HCT116 (cell line): ENCODE results near the gene FKBP1C. TPM values are rescaled to one million over a fixed set of nuclear protein-coding genes. Genes with fewer than 3 reads are reported as not detected.

Experiments
- ATAC-seq: fragments of 200-7000 bp; cut with Tn5 transposase; 2 replicates; pipeline ENCODE4 v1.9.1; 2020; ENCODE audit warnings: mild to moderate bottlenecking, moderate library complexity
- BruUV-seq: library from RNA; stranded (reverse); fragments of 400-500 nt; replicated peaks from 2 replicates; lab custom pipeline; 2021; lab: Mats Ljungman, UMichigan
- CTCF ChIA-PET: fragments of 300-600 bp; sonication (Branson Sonifier 250); formaldehyde crosslinking; loops from one replicate; lab custom pipeline; 2021; ENCODE audit warnings: antibody characterized with exemption; lab: Charles Lee
- POLR2A ChIA-PET: fragments of 300-600, 350-600 bp; sonication (Branson Sonifier 250); formaldehyde crosslinking; loops from one replicate; lab custom pipeline; 2021; ENCODE audit warnings: antibody characterized with exemption; lab: Charles Lee
- RAD21 ChIA-PET, 2 experiments: fragments of 300-600 bp; sonication (Branson Sonifier 250); formaldehyde crosslinking; loops; one replicate each; lab custom pipeline; 2023; ENCODE audit warnings: low total read pairs in 2 of 2; ENCODE audit not compliant: uncharacterized antibody in 2 of 2, unreplicated experiment in 2 of 2, low non-redundant PET in 1 of 2; lab: Charles Lee
- DNase-seq: peaks from one replicate; pipeline ENCODE4 v3.0.0-alpha.2; 2010; ENCODE audit warnings: low read depth, low spot score
- H2AFZ ChIP-seq: fragments of 200-600 bp; shearing (Covaris generic), sonication (generic); 2 replicates; pipeline ENCODE4 v1.6.1; 2017; ENCODE audit warnings: low read depth, mixed run types, mixed read lengths, antibody characterized with exemption, low read length; ENCODE audit not compliant: poor library complexity, severe bottlenecking
- H3K27ac ChIP-seq: 2 replicates; pipeline ENCODE4 v1.5.1; 2012; ENCODE audit warnings: low read depth, low read length
- H3K27me3 ChIP-seq: fragments of 200-600 bp; sonication (generic); 2 replicates; pipeline ENCODE4 v1.6.1; 2016; ENCODE audit warnings: mixed run types, low read length, mixed read lengths; ENCODE audit not compliant: insufficient read depth
- H3K36me3 ChIP-seq, 2 experiments: fragments of 200-500 bp in 1 of 2; fragments of 200-600 bp in 1 of 2; sonication (Bioruptor generic) in 1 of 2; sonication (generic) in 1 of 2; 2 replicates each; pipeline versions ENCODE4 v1.5.1 to v1.6.1; 2014 to 2016; ENCODE audit warnings: low read length in 2 of 2, inconsistent platforms in 1 of 2, mixed read lengths in 1 of 2, mixed run types in 1 of 2; ENCODE audit not compliant: insufficient read depth in 2 of 2, control insufficient read depth in 1 of 2
- H3K4me1 ChIP-seq, 2 experiments: fragments of 200-600 bp in 1 of 2; sonication (generic) in 1 of 2; 2 replicates each; pipeline versions ENCODE4 v1.5.1 to v1.6.1; 2012 to 2017; ENCODE audit warnings: low read length in 2 of 2, inconsistent platforms in 1 of 2, mild to moderate bottlenecking in 1 of 2, mixed read lengths in 1 of 2, mixed run types in 1 of 2, moderate library complexity in 1 of 2; ENCODE audit not compliant: insufficient read depth in 2 of 2, control insufficient read depth in 1 of 2
- H3K4me2 ChIP-seq: fragments of 200-600 bp; sonication (generic); 2 replicates; pipeline ENCODE4 v1.6.1; 2017; ENCODE audit warnings: mixed run types, low read length, mixed read lengths
- H3K4me3 ChIP-seq, 2 experiments: fragments of 200-600 bp in 1 of 2; sonication (generic) in 1 of 2; replicated peaks in 1 of 2; 2 replicates each; pipeline ENCODE4 v1.5.1; 2011 to 2016; ENCODE audit warnings: low read length in 2 of 2, control low read depth in 1 of 2, low read depth in 1 of 2, mild to moderate bottlenecking in 1 of 2, mixed read lengths in 1 of 2, mixed run types in 1 of 2
- H3K79me2 ChIP-seq: fragments of 200-600 bp; sonication (generic); 2 replicates; pipeline ENCODE4 v1.6.1; 2017; ENCODE audit warnings: mild to moderate bottlenecking, mixed run types, low read length, moderate library complexity, mixed read lengths; ENCODE audit not compliant: insufficient read depth
- H3K9ac ChIP-seq: fragments of 200-600 bp; sonication (generic); 2 replicates; pipeline ENCODE4 v1.6.1; 2016; ENCODE audit warnings: low read length, mixed read lengths
- H3K9me2 ChIP-seq: fragments of 200-600 bp; sonication (generic), shearing (Covaris generic); 2 replicates; pipeline ENCODE4 v1.6.1; 2017; ENCODE audit warnings: mixed run types, mild to moderate bottlenecking, moderate library complexity; ENCODE audit not compliant: insufficient read depth
- H3K9me3 ChIP-seq, 2 experiments: fragments of 200-500 bp in 1 of 2; fragments of 200-600 bp in 1 of 2; sonication (Bioruptor generic) in 1 of 2; sonication (generic) in 1 of 2; 2 replicates each; pipeline ENCODE4 v1.6.1; 2014 to 2017; ENCODE audit warnings: low read length in 2 of 2, mixed read lengths in 2 of 2, inconsistent platforms in 1 of 2, low read depth in 1 of 2, mild to moderate bottlenecking in 1 of 2, mixed run types in 1 of 2, moderate library complexity in 1 of 2; ENCODE audit not compliant: control insufficient read depth in 1 of 2, insufficient read depth in 1 of 2
- H4K20me1 ChIP-seq: fragments of 200-600 bp; sonication (generic), shearing (Covaris generic); 2 replicates; pipeline ENCODE4 v1.6.1; 2017; ENCODE audit warnings: mixed run types, mild to moderate bottlenecking, moderate library complexity; ENCODE audit not compliant: insufficient read depth
- EGR1 ChIP-seq: IDR thresholded peaks from 2 replicates; pipeline ENCODE4 v1.6.1; 2012; ENCODE audit warnings: low read depth
- EZH2 ChIP-seq: fragments of 200-600 bp; sonication (generic); IDR thresholded peaks from 2 replicates; pipeline ENCODE4 v1.6.1; 2017; ENCODE audit warnings: antibody characterized with exemption, mixed run types
- JUND ChIP-seq: IDR thresholded peaks from 2 replicates; pipeline ENCODE4 v1.6.1; 2012
- MAX ChIP-seq: IDR thresholded peaks from 2 replicates; pipeline ENCODE4 v1.6.1; 2012
- SIN3A ChIP-seq: IDR thresholded peaks from 2 replicates; pipeline ENCODE4 v1.6.1; 2012; ENCODE audit warnings: low read depth
- SP1 ChIP-seq: IDR thresholded peaks from 2 replicates; pipeline ENCODE4 v1.6.1; 2012; ENCODE audit warnings: low read depth
- YY1 ChIP-seq: IDR thresholded peaks from 2 replicates; pipeline ENCODE4 v1.6.1; 2011; ENCODE audit warnings: low read length, low read depth, moderate library complexity, mild to moderate bottlenecking; ENCODE audit not compliant: insufficient replicate concordance; ENCODE audit errors: extremely low read depth
- ZBTB33 ChIP-seq: IDR thresholded peaks from 2 replicates; pipeline ENCODE4 v1.6.1; 2011; ENCODE audit warnings: mild to moderate bottlenecking, low read length, moderate library complexity; ENCODE audit not compliant: insufficient replicate concordance; ENCODE audit errors: extremely low read depth
- intact Hi-C: fragments of 100-400 bp; cut with micrococcal nuclease; formaldehyde crosslinking; loops from 2 replicates; pipeline ENCODE4 v1.10.0; 2022
- total RNA-seq: library from RNA; stranded (reverse); gene quantifications from one replicate; pipeline ENCODE4 v1.2.1, GENCODE V29; 2021; ENCODE audit not compliant: unreplicated experiment

The FKBP1C gene
- total RNA-seq, 1 experiment from 2014 or later = 1.6 TPM

GRCh38 chr6:63186970-63187369, 24.3 kb upstream of the FKBP1C start:
- Histone ChIP-seq H3K9me3 (no peaks in the 10 kb centered on the region), H4K20me1 (no peaks in the 10 kb centered on the region), H3K79me2 (no peaks in the 10 kb centered on the region), H3K4me3 (no peak overlapping the region), H3K27me3 (no peaks in the 10 kb centered on the region), H3K4me1 (no peaks in the 10 kb centered on the region), H3K9ac (no peak overlapping the region), H3K9me2 (no peaks in the 10 kb centered on the region), H2AFZ (no peak overlapping the region), H3K36me3 (no peaks in the 10 kb centered on the region), H3K4me2 (no peak overlapping the region), H3K27ac (no peak overlapping the region)
- BruUV-seq = no TSS peak
- TF ChIP-seq YY1 (no peak), ZBTB33 (no peak), MAX (no peak), SP1 (no peak), JUND (no peak)
- ATAC-seq = no peak
- no peak for DNase-seq
- intact Hi-C loops = no loop called here
- ChIA-PET POLR2A (no interaction called here), CTCF (no interaction called here), RAD21 (no interaction called here)

- Histone ChIP-seq H3K4me1 (no peaks in the 10 kb centered on the region), H3K9ac (no peak overlapping the region), H3K27me3 (no peaks in the 10 kb centered on the region), H3K27ac (no peak overlapping the region), H4K20me1 (no peaks in the 10 kb centered on the region)
- intact Hi-C loops = no loop called here
- DNase-seq (no peak), ATAC-seq (no peak)
- no TSS peak for BruUV-seq
- CTCF ChIA-PET = no interaction called here
- RAD21 ChIA-PET = no interaction called here
- POLR2A ChIA-PET = no interaction called here
- no peak for TF ChIP-seq EGR1
- no peak for TF ChIP-seq EZH2
- no peak for TF ChIP-seq YY1
- TF ChIP-seq ZBTB33 = no peak
- TF ChIP-seq SIN3A = no peak
- TF ChIP-seq, all 23 proteins: peak for 0
- H3K36me3 ChIP-seq = no peaks in the 10 kb centered on the region
- H2AFZ ChIP-seq = no peak overlapping the region
- no peak overlapping the region for H3K4me3 ChIP-seq
- no peaks in the 10 kb centered on the region for H3K79me2 ChIP-seq
- H3K4me2 ChIP-seq = no peak overlapping the region
- no peaks in the 10 kb centered on the region for H3K9me2 ChIP-seq
- H3K9me3 ChIP-seq = no peaks in the 10 kb centered on the region
These were observed 22.4 kb upstream of the FKBP1C start for GRCh38 chr6:63188828-63189227.
